GM19324 (cell line): Measurements from ENCODE around the gene C1QTNF7.

Source experiments
- ATAC-seq: cut with Tn5 transposase; IDR thresholded peaks from one replicate; pipeline ENCODE4 v1.9.1; 2021; ENCODE audit warnings: mild to moderate bottlenecking, moderate library complexity; ENCODE audit not compliant: unreplicated experiment, low FRiP score

Gene C1QTNF7

GRCh38 chr4:15413010-15413622 lies 14.7 kb upstream of the C1QTNF7 start:
- ATAC-seq = no peak

GRCh38 chr4:15413623-15414019 lies 14.2 kb upstream of the C1QTNF7 start:
- ATAC-seq = no peak

DNA sequence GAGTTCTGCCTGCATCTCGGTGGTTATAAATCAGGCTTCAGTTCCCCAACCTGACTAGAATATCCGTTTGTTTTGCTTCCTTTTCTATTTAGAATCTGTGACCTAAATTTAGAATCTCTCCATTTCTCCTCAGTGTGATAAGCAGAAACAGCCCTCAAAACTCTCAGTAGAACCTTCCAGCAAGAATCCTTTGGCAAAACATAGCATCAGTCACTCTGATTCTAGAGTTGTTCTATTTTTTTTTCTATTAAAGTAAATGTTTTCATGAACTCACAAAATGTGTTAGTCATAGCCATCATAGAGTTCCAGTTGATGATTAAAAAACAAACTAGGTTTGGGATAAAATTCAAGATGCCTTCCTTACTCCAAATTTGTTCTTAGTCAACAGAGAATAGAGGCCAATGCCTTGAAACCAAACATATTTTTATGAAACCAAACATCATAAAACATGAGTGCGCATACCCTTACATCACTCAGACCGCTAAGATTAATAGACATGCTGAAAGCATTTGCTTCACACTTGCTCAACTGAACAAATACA lies 13.2 kb upstream of the C1QTNF7 start:
- ATAC-seq = no peak

GRCh38 chr4:15416357-15417232 lies 11.2 kb upstream of the C1QTNF7 start:
- no peak for ATAC-seq

DNA sequence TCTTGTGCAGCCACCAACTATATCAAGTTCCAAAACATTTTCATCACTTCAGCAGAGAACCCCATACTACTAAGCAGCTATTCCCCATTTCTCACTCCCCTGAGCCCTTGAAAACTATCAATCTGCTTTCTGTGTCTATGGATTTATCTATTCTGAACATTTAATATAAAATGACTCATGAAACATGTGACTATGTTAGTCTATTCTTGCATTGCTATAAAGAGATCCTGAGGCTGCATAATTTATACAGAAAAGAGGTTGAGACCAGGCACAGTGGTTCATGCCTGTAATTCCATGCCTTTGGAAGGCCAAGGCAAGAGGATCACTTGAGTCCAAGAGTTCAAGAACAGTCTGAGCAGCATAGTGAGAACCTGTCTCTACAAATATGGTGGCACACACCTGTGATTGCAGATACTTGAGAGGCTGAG lies 10.6 kb upstream of the C1QTNF7 start:
- ATAC-seq = no peak

- ATAC-seq = no peak
These were observed 8.9 kb upstream of the C1QTNF7 start for GRCh38 chr4:15418956-15419355.

- ATAC-seq = no peak
These were observed 7.2 kb upstream of the C1QTNF7 start for GRCh38 chr4:15420642-15421041.

- no peak for ATAC-seq
These were observed 4.5 kb upstream of the C1QTNF7 start for GRCh38 chr4:15423285-15423711.

- ATAC-seq = no peak
These were observed 2.3 kb upstream of the C1QTNF7 start for GRCh38 chr4:15425520-15425919.

DNA sequence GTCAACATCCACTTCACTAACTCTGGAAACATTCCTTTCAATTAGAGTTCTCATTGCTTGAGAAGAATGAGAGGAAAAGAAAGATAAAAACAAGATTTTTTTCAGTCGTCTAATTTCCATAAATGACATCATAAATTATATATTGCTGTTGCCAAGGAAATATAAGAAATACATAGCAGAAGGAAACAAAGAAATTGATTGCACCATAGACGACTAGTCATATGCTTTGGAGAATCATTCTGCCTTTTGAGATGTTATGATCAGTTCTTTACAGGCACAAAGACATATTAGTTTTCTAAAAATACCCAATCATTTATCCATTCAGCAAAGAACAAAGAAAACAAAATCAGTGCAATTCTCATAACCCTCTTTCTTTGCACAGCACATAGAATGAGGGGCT lies 672 bp upstream of the C1QTNF7 start:
- no peak for ATAC-seq

GRCh38 chr4:15428611-15429010 lies 778 bp downstream of the C1QTNF7 start:
- no peak for ATAC-seq

DNA sequence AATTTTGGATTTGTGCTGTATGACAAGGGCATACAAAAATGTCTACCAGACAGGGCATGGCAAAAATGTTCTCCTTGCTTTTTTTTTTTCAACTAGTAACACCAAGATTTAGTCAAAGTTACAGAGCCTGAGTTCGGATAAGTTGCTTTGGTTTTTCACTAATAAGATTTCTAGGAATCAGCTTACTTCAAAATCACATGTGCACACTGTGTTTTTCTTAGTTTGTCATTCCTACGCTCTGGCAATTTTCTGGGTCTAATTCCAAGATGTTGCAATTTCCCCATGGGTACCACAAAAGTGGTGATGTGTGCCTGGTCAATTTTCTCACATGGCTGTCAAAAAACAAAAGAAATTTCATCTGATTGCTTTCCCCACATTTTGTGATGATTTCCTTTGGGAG lies 6.3 kb downstream of the C1QTNF7 start:
- no peak for ATAC-seq

- ATAC-seq = no peak
These were observed 6.8 kb downstream of the C1QTNF7 start for GRCh38 chr4:15434676-15435075.

GRCh38 chr4:15436513-15436912 lies 8.7 kb downstream of the C1QTNF7 start:
- no peak for ATAC-seq

DNA sequence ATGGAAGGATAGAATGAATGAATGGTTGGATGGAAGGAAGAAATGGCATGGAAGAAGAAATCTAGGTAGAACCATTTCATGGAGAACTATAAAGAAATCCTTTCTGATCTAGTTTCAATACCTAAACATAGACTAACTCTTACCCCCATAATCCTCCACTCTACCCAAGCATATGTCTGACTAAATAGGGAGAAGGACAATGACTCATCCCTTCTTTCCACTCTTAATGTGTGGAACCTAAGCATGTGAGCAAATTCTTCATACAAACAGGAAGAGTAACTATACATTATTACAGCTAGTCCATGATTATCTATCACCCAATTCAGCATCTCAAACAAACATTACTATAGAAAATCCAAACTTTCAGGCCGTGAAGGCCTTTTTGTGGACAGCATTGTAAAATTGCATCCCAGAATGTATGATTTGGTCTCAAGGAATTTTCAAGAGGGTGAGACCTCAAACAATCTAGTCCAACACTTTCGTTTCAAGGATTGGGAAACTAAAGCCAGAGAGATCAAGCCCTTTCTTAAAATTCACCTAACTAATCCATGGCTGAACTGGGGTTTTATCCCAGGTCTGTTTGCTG lies 11.2 kb downstream of the C1QTNF7 start:
- ATAC-seq = no peak

DNA sequence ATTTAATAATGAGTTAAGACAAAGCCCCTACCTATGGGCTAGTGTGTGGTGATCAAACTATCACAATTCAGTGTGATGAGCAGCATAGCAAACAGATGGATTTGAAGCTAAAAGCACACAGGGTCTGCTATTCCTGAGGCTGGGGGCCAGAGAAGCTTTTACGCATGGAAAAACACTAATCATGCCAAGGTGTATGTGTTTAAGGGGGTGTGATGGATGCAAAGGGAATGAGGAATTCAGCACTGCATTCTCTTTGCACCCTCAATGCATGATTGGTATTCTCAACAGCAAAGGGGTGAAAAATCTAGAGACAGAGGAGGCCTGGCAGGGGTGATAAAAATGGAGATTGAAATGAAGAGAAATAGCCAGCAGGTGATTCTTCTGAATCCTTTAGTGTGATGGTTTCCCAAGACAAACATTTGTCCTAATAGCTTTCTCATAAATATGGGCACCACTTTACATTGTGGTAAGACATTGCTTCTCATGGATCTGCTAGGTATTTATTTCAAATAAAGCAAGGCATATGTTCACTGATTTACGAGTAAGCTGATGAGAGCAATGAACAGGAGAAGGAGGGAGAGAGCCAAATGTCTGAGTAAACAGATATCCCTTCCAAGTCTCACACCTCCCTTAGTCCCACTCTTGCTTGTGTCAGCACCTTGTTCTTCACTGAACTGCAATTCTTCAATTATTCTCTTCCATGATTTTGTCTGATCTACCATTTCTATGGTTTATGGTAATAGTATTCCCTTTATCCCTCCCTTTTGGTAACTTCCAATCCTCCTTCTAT lies 15.7 kb downstream of the C1QTNF7 start:
- no peak for ATAC-seq

DNA sequence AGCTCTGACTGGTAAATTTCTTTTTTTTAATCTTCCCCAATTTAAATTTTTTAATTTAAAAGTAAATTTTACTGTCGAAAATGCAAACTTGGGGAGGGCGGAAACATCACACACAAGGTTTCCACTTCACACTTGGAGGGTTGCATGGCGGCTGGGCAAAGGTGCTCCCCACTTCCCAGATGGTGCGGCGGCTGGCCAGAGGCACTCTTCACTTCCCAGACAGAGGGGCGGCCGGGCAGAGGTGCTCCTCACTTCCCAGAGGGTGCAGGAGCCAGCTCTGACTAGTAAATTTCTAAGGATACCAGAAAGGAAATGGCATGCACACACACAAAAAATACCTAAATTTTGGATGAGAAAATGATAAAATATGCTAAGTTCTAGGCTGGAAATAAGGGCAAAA lies 16.4 kb downstream of the C1QTNF7 start:
- ATAC-seq = no peak

DNA sequence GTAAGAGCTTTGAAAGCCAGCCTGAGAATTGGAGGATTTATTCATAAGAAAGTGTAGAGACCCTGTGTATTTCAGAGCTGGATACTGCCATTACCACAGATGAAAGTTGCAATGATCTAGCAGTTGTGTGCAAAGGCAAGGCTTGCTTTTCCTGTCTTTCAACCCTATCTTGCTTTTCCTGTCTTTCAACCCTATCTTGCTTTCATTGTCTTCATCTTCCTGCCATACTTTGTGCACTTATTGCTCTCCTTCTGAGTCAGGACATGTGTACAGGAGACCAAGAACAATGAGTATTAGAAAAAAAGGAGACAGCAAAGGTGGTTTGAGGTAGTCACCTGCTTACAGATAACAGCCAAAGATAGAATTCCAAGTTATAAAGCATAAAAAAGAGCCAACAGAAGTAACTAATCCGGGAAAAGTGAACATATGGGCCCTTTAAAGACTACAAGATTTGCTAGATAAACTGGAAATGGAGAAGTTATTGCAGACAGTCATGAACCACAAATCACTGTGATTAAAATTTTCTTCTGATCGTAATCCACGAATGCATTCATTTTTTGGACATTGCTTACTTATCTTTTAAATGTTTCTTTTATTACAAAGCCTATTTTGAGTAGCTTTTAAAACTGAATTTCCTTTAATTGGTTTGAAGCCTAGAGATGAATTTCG lies 17.2 kb downstream of the C1QTNF7 start:
- no peak for ATAC-seq

DNA sequence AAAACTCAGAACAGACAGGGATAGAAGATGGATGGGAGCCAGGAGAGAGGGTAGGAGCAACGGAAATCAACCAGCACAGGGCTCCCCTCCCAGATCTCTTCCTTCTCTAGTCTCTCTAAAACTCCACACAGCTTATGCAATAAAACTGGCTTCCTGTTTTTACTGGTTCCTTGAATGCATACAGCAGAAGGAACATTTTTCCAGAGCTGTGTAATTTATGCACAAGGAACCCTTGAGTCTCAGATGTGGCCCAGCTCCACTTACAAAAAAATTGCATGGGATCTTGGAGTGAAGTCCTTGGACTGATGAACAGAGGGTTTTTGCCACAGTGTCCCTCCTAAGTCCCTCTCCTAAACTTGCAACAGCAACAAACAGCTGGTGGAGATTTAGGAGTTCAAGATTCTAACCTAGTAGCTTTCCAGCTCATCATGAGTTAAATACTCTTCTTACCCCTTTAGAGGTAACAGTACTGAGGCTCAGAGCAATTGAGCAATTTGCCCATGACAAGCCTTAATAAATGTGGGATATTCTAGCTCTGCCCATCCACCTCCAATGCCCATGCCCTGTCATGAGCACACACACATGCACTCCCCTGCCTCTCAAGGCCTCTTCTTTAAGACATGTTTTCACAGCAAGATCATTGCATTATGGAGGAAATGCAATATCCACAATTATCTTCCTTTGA lies 23.5 kb downstream of the C1QTNF7 start:
- ATAC-seq = no peak
